ENCODE data around the gene ELMOD2.

Gene ELMOD2

DNA sequence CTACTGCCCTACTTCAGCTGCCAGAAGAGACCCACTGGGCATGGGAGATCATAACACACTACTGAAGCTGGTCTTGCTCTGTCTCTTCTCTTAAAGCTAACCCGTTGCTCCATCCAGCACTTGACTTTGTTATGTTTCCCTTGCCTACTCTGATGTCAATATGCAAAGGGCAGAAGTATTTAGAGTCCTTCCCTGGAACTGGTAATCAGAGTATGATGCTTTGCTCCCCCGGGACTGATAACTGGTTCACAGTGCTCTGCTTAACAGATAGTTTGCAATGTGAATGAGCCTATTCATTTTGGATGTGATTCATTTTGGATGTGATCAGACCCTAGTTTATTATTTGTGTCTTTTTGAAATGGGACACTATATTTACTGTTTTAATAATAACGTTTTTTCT lies 57.1 kb downstream of the ELMOD2 start:
- no peak for DNase-seq

DNA sequence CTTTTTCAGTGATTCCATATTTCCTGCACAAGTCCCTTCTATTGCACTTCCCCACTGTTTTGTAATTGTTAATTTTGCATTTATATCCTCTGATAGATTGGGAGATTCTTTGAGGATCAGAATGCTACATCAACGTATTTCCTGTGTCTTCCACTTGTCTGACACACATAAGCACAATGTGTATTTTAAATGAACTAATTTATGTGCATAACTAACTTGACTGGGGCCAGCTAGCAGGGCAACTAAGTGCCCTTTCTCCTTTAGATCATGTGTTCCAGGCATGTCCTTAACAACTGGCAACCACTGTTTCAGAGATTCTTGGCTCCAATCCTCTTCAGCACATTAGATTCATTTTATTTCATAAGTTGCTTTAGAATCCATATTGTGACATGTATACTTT lies 60.5 kb downstream of the ELMOD2 start:
- DNase-seq = no peak

DNA sequence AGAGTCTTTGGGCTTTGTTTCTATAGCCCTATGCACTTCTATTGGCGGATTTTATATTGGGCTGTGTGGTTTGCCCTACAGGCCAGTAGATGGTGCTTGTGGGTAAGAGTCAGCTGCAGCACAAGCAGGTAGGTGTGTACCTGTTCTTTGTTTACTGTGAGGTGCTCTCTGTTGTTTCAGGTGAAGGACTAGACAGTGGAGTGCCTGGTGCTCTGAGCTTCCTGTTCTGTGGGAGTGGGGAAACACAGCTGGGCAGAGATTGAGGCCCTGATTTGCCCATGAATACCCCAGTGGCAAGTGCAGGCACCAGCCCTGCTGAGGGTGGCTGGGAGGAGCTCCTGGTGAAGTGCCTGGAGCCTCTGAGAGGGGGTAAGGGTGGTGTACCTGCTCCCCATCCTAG lies 71.1 kb downstream of the ELMOD2 start:
- DNase-seq = no peak

DNA sequence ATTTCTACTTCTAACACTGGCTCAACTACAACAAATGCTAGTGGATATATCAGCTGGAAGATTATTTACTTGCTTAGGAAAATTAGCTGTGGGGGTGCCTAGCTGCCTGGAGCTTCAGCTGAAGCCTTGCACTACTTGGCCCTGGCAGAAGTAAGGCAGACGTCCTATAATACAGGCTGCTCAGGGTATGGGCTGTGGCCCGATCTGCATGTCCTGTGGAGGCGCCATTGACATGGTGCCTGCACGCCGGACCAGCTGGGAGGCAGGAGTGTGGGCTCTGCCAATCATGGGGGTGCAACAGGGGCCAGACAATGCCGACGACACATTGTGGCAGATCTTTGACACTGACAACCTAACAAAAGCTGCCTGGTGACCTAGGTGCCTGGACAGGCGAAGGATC lies 76.4 kb downstream of the ELMOD2 start:
- no peak for DNase-seq

DNA sequence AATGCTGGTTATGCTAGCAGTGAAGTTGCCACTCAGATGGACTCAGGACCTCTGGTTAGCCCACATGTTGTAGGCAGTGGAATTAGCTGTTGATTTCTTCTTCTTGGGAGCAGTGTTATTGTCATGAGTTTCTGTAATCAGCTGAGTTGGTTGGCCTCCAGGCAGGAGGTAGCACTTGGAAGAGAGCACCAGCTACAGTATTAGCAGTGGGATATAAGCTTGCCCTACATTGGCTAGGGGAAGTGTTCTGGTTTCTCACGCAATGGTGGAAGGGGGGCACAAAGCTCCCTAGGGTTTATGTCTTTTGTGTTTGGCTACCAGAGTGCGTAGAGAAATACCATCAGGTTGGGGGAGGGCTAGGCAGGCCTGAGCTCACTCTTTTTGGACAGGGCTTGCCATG lies 78.7 kb downstream of the ELMOD2 start:
- DNase-seq = no peak

DNA sequence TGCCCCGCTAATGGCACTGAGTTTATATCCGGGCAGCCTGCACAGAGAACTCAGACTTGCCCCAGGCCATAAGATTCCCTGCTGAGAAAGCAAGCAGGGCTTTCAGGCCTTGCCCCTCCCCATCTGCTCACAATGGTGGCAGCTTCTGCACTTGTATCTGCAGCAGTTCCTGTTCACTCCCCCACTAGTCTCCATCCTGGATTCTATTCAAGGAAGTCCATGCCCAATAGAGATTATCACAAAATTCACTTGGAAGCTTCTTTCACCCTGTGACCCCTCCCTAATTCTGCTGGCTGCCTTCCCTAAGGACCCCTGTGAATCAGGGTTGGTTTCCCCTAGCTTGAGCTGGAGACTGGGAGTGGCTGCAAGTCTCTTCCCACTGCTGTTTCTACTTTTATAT lies 79.3 kb downstream of the ELMOD2 start:
- no peak for DNase-seq
